Sciatic nerve (tissue), 2 donors: Measurements from ENCODE around the gene KRTAP10-4. TPM values are rescaled to one million over a fixed set of nuclear protein-coding genes. Genes with fewer than 3 reads are reported as not detected.
"Not testable (repeated sequence)": the region's sequence is repeated elsewhere in the genome, so short reads cannot be mapped to it uniquely, and the experiment has no call there.

Source experiments
- ATAC-seq: fragments of 200-7000 bp; cut with Tn5 transposase; one replicate; pipeline ENCODE4 v1.9.1; 2020; ENCODE audit warnings: mild to moderate bottlenecking, moderate library complexity
- DNase-seq: peaks from one replicate; pipeline ENCODE4 v3.0.0-alpha.2; 2020; ENCODE audit warnings: low spot score
- intact Hi-C: fragments of 100-400 bp; cut with DNase I; formaldehyde crosslinking; loops from one replicate; pipeline ENCODE4 v1.14.2; 2022
- total RNA-seq: library from RNA; stranded (reverse); fragmentation: NEBNext Ultra II Directional; extraction: Animal tissue kit (Norgen Biotek cat#: 25700); gene quantifications from one replicate; pipeline ENCODE4 v1.2.1, GENCODE V29; 2021
- donor health status: DM: no; HTN: no; CAD: no.
- donor health status: DM: no; HTN: no; CAD: no.

Gene KRTAP10-4
- total RNA-seq, 1 donor from 2014 or later, result not detected

GRCh38 chr21:44572959-44573583 lies 458 bp upstream of the KRTAP10-4 start:
- no peak for DNase-seq
- no peak for ATAC-seq
- intact Hi-C loops, result no loop called here

GRCh38 chr21:44574457-44575306 lies 1.2 kb downstream of the KRTAP10-4 start:
- no peak for ATAC-seq
- intact Hi-C loops, result no loop called here

DNA sequence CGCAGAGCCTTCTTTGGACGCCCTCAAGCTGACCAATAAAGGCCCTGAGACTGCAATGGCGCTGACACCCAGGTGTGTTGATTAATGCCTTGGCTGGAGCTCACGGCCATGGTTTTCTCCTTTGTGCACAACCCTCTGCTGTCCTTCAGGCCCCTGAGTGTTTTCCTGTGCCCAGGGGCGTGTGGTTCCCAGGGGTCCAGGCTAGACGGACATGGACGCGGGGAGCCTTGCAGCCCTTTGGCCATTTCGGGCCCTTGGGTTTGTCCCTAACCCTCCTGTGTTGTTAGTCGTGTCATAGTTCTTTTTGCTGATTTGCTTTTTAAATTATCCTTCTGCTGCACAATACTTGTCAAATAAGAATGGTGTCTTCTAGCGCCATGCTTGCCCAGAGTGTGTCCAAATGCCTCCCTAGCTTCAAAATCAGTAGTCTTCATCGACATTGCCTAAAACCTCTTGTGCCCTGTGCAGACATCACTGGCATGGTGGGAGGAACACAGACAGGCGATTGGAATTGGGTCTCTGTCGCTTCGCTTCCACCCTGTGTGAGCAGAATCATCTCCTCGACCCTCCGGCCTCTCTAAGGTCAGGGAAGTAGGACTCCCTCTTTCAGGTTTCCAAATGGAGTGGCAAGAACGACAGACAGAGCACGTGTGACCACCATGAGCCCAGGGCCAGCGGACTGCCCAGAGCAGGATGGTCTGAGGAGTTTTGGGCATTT lies 1.9 kb downstream of the KRTAP10-4 start:
- intact Hi-C loops, result no loop called here
- DNase-seq (no peak), ATAC-seq (no peak)

More at GRCh38 chr21:44574457-44575306, 1.2 kb downstream of the KRTAP10-4 start:
- no peak for DNase-seq

- intact Hi-C loops, result no loop called here
- no peak for ATAC-seq
- DNase-seq, result no peak
These were observed 2.5 kb downstream of the KRTAP10-4 start for GRCh38 chr21:44576025-44576420.

DNA sequence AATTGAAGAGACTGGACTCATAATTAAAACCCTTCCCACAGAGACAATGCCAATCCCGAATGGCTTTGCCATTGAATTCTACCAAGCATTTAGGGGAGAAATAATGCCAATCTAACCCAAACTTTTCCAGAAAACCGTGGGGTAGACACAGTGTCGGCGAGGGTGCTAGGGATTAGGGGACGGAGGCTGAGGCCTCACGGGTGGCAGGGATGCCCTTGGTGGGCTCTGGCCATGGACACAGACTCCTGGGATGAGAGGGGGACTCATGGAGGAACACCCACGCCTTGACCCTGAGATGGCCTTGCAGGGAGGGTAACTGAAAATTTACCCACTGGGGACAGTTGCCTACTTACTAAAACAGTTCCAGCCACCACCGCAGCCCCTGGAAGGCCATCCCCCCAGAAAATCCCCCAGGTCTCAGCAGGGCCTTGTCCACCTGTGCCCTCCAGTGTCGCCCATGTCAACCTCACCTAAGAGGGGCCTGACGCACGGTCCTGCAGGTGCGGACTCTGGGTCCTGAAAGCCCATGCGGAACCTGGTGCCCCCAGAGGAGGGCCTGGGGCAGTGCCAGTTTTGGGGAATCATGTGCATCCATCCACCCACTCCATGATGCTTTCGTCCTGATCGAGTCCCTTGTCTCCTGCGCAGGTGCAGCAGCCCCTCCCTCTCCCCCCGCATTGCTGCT lies 5.0 kb downstream of the KRTAP10-4 start:
- DNase-seq, result no peak
- intact Hi-C loops, result no loop called here
- no peak for ATAC-seq

DNA sequence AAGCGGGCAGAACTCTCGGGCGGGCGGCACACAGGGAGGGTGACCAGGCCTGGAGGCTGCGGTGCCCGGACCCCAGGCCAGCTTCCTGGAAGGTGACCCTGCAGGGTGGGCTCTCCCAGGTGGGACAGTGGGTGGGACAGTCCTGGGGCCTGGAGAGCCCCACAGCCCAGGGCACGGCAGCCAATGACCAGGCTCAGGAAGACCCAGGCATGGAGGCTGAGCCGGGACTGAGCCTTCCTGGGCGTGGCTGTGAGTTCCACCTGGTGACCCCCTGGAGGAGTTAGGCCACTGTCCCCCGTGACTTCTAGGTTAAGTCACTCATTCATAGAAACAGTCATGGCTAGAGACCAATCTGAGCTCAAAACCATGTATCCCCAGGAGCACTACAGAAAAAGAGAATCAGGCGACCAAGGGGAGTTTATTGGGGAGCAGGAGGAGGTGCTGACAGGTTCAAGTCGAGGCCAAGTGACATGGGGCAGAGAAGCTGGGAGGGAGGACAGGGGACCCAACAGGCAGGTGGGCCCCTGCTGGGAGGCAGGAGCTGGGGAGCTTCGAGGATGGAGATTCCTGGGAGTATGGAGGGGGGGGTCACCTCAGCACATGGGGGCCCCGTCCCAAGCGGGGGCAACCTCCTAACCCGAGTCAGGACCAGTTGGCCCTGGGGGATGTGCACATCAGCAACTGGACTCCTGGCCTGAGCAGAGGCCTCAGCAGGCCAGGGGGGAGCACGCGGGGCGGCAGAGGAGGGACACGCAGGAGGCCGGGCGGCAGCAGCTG lies 5.7 kb downstream of the KRTAP10-4 start:
- no peak for ATAC-seq
- intact Hi-C loops, result no loop called here
- DNase-seq, result no peak

- DNase-seq (no peak), ATAC-seq (no peak)
- intact Hi-C loops, result no loop called here
These were observed 6.3 kb downstream of the KRTAP10-4 start for GRCh38 chr21:44579833-44580144.

DNA sequence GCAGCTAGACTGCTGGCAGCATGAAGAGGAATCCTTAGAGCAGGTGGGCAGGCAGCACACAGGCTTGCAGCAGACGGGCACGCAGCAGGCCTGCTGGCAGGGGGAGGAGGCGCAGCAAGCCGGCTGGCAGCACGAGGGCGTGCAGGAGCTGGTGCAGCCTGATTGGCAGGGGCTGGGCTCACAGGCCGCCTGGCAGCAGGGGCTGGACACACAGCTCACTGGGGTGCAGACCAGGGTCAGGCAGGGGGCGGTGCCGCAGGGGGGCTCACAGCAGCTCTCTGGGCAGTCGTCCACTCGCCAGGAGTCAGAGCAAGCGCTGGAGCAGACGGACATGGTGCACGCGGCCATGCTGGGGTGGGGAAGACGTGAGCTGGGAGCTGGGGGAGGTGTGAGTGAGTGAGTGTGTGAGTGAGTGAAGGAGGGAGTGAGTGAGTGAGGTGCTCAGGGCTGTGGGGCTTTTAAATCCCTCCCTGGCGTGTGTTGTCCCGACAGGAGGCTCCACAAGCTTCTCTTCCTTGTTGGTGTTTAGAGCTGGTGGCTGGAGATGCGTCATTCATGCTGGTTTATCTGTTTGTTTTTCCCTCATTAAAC lies 6.8 kb downstream of the KRTAP10-4 start, which contains the start of gene KRTAP10-5:
KRTAP10-5 (minus strand) TSS at position 374 of the 591 bp plus-strand sequence; CDS start at position 348, 26 bp downstream.
- ATAC-seq, DNase-seq, intact Hi-C loops: not testable (repeated sequence)

DNA sequence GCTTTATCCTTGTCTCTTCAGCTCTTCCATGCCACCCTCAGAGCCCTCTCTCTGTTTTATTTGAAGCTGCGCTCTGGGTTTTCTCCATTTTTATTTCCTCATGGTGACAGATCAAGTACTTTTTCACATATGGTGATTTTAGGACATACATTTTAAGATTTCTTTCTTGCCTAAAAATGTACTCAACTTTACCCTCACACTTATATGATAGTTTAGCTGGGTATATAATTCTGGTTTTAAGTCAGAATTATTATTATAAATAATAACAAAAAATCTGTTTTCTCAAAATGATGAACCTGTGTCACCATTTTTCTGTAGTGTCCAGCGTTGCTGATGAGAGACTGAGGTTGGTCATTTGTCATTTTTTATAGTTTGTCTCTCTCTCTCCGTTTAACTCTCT lies 7.6 kb downstream of the KRTAP10-4 start:
- no peak for DNase-seq
- intact Hi-C loops, result no loop called here

DNA sequence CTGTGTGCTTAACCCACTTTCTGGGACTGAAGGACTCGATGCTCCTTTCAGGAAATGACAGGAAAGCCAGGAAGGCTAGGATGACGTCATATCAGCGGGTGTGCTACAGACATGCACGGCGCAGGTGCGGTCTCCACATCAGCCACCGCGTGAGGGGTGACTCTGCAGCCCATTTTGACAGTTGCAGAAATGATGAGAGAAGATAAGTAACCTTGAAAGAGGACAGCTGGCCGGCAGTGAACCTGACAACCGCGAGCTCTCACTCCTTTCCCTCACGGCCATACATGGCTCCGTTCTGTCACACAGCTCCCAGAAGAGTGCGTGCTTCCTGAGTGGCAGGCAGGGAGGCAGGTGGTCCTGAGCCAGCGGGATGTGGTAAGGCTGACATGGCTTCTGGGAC lies 8.5 kb downstream of the KRTAP10-4 start:
- intact Hi-C loops, result no loop called here
- ATAC-seq (no peak), DNase-seq (no peak)

More for the DNA sequence above, 7.6 kb downstream of the KRTAP10-4 start:
- ATAC-seq, result no peak

DNA sequence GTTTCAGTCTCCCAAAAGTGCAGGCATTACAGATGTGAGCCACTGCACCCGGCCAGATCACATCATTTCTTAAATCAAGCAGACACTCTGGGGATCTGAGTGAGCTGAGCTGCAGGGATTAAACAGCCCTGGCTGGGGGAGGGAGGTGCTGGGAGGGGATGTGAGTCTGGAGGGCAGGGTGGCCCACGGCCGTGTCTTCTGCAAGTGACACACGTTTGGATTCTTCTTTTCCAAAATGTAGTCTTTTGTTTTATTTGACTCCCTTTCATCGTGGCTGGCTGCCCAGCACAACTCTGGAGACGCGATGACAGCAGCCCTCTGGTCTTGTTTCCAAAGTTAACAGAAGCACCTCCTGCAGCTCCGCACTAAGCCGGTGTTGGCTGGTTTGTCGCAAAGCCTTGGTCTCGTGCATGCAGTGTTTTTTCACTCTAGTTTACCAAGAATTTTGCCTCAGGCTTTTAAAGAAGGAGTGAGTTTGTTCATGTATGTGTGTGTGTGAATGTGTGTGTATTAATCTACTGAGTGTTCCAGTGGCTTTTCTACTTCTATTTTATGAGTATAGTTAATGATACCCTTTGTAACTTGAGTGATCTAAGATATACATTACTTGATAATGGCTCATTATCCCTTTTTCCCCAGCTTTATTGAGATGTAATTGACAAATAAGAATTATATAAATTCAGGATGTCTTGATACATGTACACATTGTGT lies 9.7 kb downstream of the KRTAP10-4 start:
- intact Hi-C loops, result no loop called here
- no peak for ATAC-seq
- DNase-seq, result no peak

DNA sequence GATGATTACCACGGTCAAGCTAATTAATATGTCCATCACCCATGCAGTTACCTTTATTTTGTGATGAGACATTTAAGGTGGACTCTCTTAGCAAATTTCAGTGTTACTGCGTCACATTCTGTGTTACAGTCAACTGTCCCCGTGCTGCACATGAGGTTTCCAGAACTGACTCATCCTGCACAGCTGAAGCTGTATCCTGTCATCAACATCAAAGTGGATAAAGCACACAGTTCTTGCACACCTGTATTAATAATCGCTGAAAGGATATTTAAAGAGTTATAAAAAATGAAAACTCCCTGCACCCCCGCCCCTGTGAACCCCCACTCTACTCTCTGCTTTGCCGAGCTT lies 10.2 kb downstream of the KRTAP10-4 start:
- ATAC-seq (no peak), DNase-seq (no peak)
- intact Hi-C loops, result no loop called here

GRCh38 chr21:44585892-44586291 lies 12.4 kb downstream of the KRTAP10-4 start:
- no peak for ATAC-seq
- no peak for DNase-seq
- intact Hi-C loops, result no loop called here

DNA sequence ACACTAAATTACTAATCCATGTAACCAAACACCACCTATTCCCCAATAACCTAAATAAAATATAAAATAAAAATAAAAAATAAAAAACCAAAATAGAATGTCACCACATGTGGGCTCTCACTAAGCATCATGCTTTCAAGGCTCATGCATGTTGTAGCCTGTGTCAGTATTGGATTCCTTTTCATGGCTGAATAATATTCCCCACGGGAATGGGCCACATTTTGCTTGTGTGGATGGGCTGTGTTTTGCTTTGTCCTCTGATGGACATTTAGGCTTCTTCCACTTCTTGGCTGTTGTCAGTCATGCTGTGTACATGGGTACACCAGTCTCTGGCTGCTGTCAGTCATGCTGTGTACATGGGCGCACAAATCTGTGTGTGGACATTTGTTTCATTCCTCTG lies 15.6 kb downstream of the KRTAP10-4 start:
- intact Hi-C loops, result no loop called here
- ATAC-seq, result no peak
- DNase-seq, result no peak

DNA sequence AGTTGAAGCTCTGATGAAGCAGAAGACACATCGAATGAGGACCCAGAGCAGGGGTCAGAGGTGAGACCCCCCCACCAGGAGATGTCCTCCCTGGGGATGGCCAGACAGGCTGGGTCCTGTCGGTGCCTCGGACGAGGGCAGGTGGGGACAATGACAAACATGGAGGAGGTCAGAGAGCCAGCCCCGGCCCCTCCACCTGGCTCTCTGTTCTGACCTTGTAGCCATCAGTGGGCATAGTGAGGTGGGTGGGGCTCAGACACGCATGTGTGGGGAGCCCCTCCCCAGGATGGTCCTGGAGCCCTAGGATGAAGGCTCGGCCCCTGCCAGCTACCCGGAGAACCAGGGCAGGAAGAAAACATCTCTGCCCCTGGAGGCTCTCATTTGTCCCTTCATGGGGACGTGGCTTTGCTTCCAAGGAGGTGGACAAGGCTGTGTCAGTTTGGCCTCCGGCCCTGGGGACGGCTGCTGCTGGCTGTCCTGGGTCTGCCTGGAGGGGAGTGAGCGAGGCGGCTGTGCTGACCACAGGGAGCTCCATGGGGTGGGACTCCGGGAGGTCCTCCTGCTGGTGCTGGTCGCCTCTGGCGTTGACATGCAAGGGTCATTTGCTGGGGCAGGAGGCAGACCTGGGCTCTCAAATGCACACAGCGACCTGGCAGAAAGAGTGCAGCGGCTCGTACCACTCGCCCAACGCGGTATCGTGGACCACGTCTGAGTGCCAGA lies 16.2 kb downstream of the KRTAP10-4 start:
- intact Hi-C loops, result no loop called here
- no peak for ATAC-seq
- no peak for DNase-seq

GRCh38 chr21:44590311-44590721 lies 16.8 kb downstream of the KRTAP10-4 start:
- no peak for ATAC-seq
- no peak for DNase-seq
- intact Hi-C loops, result no loop called here
